Activated naive CD4-positive, alpha-beta T cell treated with anti-CD3 and anti-CD28 coated beads for 36 hours (primary cell): ENCODE measurements around the gene ZNF506. TPM values are rescaled to one million over a fixed set of nuclear protein-coding genes. Genes with fewer than 3 reads are reported as not detected.
A peak's percentile ranks its signal among the peaks of the same experiment; 100 is the strongest.
"Not testable (repeated sequence)": the region's sequence is repeated elsewhere in the genome, so short reads cannot be mapped to it uniquely, and the experiment has no call there.

Experiments
- CTCF ChIA-PET: fragments of 350-600 bp; sonication (Branson Sonifier 250); formaldehyde crosslinking; loops from one replicate; lab custom pipeline; 2021; ENCODE audit warnings: antibody characterized with exemption; lab: Charles Lee
- DNase-seq: peaks from one replicate; pipeline ENCODE4 v3.0.0-alpha.2; 2020
- H3K27ac Mint-ChIP-seq: one replicate; pipeline ENCODE4 v1.8.0; 2021; ENCODE audit warnings: mild to moderate bottlenecking, mixed read lengths
- H3K27me3 Mint-ChIP-seq: one replicate; pipeline ENCODE4 v1.8.0; 2021; ENCODE audit warnings: low read depth, mixed read lengths
- H3K36me3 Mint-ChIP-seq: one replicate; pipeline ENCODE4 v1.8.0; 2021; ENCODE audit warnings: low read depth, mixed read lengths
- H3K4me1 Mint-ChIP-seq: one replicate; pipeline ENCODE4 v1.8.0; 2021; ENCODE audit warnings: low read depth, mixed read lengths
- H3K4me3 Mint-ChIP-seq: one replicate; pipeline ENCODE4 v1.8.0; 2021; ENCODE audit warnings: mild to moderate bottlenecking, moderate library complexity, mixed read lengths
- H3K9me3 Mint-ChIP-seq: one replicate; pipeline ENCODE4 v1.8.0; 2021; ENCODE audit warnings: mixed read lengths
- intact Hi-C: fragments of 100-400 bp; cut with micrococcal nuclease; formaldehyde crosslinking; loops from one replicate; pipeline ENCODE4 v1.15.1; 2023
- total RNA-seq, 2 experiments: library from RNA; stranded (reverse); gene quantifications; one replicate each; pipeline ENCODE4 v1.2.3, GENCODE V29; 2021

The ZNF506 gene
- total RNA-seq, result 10 to 100 TPM; 32.6 to 34.0 TPM

DNA sequence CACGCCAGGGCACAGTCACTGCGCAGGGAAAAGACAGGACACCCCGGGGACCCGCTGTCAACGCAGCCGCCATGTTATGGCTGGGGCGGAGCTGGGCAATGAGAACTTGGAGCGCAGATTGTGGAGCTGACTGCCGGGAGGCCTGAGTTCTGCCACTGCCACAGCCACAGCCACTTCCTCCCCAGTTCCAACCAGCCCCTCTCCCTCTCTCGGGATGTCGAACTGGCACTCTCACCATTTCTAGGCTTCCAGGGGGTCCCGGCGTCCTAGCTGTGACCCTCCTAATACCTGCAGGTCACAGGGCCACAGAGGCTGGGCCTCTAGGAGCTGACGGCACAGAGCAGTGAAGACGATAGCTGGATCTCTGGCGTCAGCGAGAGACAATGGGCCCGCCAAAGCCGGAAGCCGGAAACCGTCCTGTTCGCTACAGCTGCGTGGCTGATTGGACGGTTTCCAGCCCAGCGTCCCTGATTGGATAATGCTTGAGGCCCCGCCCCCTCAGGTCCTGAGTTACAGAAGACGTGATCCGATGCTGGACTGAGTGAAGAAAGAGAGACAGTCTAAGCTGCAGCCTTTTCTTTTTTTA lies at the start of gene ZNF506:
ZNF506 (minus strand) TSS at position 385 of the 586 bp plus-strand sequence; CDS start at position 238, 147 bp downstream.
- H3K4me3 Mint-ChIP-seq, result peak within 1 kb of the TSS; percentile 100

DNA sequence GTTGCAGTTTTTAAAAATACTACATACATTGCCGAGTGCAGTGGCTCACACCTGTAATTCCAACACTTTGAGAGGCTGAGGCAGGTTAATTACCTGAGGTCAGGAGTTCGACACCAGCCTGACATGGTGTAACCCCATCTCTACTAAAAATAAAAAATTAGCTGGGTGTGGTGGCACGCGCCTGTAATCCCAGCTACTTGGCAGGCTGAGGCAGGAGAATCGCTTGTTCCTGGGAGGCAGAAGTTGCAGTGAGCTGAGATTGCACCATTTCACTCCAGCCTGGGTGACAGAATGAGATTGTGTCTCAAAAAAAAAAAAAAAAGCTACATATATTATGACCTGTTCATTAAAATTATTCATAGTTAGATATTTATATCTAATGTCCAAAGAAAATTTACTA lies 48.5 kb upstream of the ZNF506 start:
- H3K9me3 Mint-ChIP-seq, DNase-seq, H3K4me3 Mint-ChIP-seq, H3K27ac Mint-ChIP-seq, H3K27me3 Mint-ChIP-seq, intact Hi-C loops: not testable (repeated sequence)
- Mint-ChIP-seq H3K36me3 (peaks cover 34% of the 10 kb centered on the region), H3K4me1 (peaks cover 46% of the 10 kb centered on the region)
- CTCF ChIA-PET, result interaction anchor here (0.7 kb wide), 1 partner anchor 600 kb away, joined by 3 read pairs; no protein-coding TSS in a partner anchor

More for the DNA sequence above, at the start of gene ZNF506:
- peak; percentile 99 for DNase-seq
- intact Hi-C loops, result loop anchor here (1.0 kb wide), 6 partner anchors 44 to 257 kb away; partner anchors contain the start of genes ZNF101, ZNF14, ZNF253 and ZNF93
- peaks cover 41% of the 10 kb centered on the region for H3K36me3 Mint-ChIP-seq
- H3K4me1 Mint-ChIP-seq, result peaks cover 44% of the 10 kb centered on the region
- H3K27me3 Mint-ChIP-seq, result no peaks in the 10 kb centered on the region
- H3K9me3 Mint-ChIP-seq, result peaks cover 15% of the 10 kb centered on the region
- CTCF ChIA-PET, result interaction anchor here (0.6 to 1.1 kb wide), 4 partner anchors 11 to 79 kb away, joined by 3 to 7 read pairs (median 3); partner anchors contain the start of gene ZNF93
- H3K27ac Mint-ChIP-seq, result peak within 1 kb of the TSS; percentile 100

DNA sequence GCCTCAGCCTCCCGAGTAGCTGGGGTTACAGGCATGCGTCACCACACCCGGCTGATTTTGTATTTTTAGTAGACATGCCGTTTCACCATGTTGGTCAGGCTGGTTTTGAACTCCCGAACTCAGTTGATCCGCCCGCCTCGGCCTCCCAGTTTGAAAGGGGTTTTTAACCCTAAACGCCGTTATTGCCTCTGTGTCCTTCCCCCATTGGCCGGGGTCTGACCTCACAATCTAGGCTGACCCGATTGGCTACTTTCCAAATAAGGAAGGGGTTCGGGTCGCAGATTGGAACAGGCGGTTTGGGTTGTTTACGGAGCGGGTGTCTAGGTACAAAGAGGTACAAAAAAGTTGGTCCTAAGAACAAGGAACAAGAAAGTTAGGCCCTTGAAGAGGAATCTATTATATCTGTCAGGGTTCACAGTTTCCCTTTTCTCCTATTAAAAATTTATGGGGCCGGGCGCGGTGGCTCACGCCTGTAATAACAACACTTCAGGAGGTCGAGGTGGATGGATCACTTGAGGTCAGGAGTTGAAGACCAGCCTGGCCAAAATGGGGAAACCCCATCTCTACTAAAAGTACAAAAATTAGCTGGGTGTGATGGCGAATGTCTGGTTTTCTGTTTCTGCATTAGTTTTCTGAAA lies 45.2 kb upstream of the ZNF506 start:
- H3K27me3 Mint-ChIP-seq, result no peaks in the 10 kb centered on the region
- CTCF ChIA-PET, result interaction anchor here (0.6 to 1.4 kb wide), 3 partner anchors 26 to 50 kb away, joined by 3 to 5 read pairs (median 3); no protein-coding TSS in a partner anchor
- DNase-seq, result peak; percentile 78
- intact Hi-C loops, result loop anchor here (1.0 to 5.0 kb wide), 4 partner anchors 34 to 701 kb away; partner anchors contain the start of genes ZNF737 and ZNF93
- no peaks in the 10 kb centered on the region for H3K9me3 Mint-ChIP-seq
- H3K27ac Mint-ChIP-seq, result peak overlapping the region; percentile 99
- H3K4me1 Mint-ChIP-seq, result peaks cover 30% of the 10 kb centered on the region
- peak overlapping the region; percentile 100 for H3K4me3 Mint-ChIP-seq
- peaks cover 17% of the 10 kb centered on the region for H3K36me3 Mint-ChIP-seq

DNA sequence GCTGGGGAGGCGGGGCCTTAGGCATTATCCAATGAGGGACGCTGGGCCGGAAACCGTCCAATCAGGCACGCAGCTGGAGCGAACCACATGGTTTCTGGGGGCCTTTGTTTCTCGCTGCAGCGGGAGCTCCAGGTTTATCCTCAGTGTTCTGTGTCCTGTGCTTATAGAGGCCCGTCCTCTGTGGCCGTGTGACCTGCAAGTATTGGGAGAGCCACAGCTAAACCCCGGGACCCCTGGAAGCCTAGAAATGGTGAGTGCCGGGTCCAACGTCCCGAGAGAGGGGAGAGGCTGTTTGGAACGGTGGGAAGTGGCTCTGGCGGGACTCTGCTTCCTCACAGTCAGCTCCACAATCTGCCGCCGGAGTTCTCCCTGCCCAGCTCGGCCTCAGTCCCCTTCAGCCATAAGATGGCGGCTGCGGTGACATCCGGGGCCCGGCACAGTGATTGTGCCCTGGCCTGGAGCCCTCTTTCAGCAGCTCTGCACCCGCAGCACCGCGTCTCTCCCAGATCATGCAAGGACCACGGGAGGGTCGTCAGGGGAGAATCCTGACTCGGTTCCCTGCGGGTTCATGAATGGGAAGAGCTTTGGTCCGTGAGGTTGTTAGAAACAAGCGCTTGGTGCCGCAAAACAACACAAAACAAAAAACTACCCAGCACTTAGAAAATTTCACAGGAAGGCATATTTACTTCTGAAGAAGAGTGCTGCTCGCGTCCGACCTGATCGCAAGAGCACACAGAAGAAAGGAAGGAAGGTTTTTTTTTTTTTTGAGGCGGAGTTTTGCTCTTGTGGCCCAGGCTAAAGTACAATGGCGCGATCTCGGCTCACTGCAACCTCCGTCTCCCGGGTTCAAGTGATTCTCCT lies 44.4 kb upstream of the ZNF506 start, which contains the start of gene ZNF253:
ZNF253 (plus strand) TSS at position 133 of the 861 bp plus-strand sequence; CDS start at position 248, 115 bp downstream.
- Mint-ChIP-seq H3K27ac (peak within 1 kb of the TSS; percentile 99), H3K36me3 (peaks cover 12% of the 10 kb centered on the region), H3K9me3 (no peaks in the 10 kb centered on the region), H3K4me1 (peaks cover 26% of the 10 kb centered on the region), H3K27me3 (no peaks in the 10 kb centered on the region), H3K4me3 (peak within 1 kb of the TSS; percentile 100)
- intact Hi-C loops, result loop anchor here (1.0 to 5.0 kb wide), 8 partner anchors 34 to 701 kb away; partner anchors contain the start of genes ZNF101, ZNF14, ZNF506 and ZNF737
- CTCF ChIA-PET, result interaction anchor here (0.6 to 1.3 kb wide), 3 partner anchors 35 to 524 kb away, joined by 3 to 5 read pairs (median 3); no protein-coding TSS in a partner anchor
- DNase-seq, result peak; percentile 99

DNA sequence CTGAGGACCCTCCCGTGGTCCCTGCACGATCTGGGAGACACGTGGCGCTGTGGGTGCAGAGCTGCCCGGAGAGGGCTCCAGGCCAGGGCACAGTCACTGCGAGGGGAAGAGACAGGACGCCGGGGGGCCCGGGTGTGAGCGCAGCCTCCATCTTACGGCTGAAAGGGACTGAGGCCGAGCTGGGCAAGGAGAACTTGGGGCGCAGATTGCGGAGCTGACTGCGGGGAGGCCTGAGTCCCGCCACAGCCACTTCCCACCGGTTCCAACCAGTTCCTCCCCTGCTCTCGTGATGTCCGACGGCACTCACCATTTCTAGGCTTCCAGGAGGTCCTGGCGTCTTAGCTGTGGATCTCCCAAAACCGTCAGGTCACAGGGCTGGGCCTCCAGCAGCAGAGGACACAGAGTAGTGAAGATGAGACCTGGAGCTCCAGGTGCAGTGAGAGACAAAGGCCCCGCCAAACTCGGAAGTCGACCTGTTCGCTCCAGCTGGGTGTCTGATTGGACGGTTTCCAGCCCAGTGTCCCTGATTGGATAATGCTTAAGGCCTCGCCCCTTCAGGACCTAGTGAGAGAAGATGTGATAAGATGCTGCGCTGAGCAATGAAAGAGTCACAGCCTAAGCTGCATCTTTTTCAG lies 39.3 kb upstream of the ZNF506 start:
- CTCF ChIA-PET, result interaction anchor here (0.8 to 0.9 kb wide), 2 partner anchors 38 to 39 kb away, joined by 3 read pairs; partner anchors contain the start of gene ZNF93
- intact Hi-C loops, result no loop called here
- Mint-ChIP-seq H3K4me3 (peak overlapping the region; percentile 82), H3K9me3 (peaks cover 3% of the 10 kb centered on the region), H3K27me3 (no peaks in the 10 kb centered on the region), H3K4me1 (peaks cover 15% of the 10 kb centered on the region), H3K27ac (no peak overlapping the region), H3K36me3 (peaks cover 16% of the 10 kb centered on the region)
- DNase-seq, result peak; percentile 82

DNA sequence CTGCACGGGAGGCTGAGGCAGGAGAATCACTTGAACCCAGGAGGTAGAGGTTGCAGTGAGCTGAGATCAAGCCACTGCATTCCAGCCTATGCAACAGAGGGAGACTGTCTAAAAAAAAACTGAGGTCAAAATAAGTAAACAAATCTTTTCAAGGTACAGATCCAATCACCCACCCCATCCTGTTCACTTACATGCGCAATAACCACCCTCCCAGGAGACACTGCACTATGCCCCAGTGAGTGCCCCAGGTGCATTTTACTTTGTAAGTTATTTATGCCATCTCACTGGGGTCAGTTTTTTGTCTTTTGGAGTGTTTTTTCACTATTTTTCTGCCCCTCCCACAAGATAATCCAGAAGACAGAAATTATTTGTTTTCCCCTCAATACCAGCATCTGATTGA lies 37.2 kb upstream of the ZNF506 start:
- Mint-ChIP-seq H3K27me3 (no peaks in the 10 kb centered on the region), H3K9me3 (peaks cover 3% of the 10 kb centered on the region), H3K4me1 (peaks cover 20% of the 10 kb centered on the region), H3K36me3 (peaks cover 22% of the 10 kb centered on the region), H3K4me3 (no peak overlapping the region), H3K27ac (no peak overlapping the region)
- no peak for DNase-seq
- intact Hi-C loops, result no loop called here
- CTCF ChIA-PET, result no interaction called here

DNA sequence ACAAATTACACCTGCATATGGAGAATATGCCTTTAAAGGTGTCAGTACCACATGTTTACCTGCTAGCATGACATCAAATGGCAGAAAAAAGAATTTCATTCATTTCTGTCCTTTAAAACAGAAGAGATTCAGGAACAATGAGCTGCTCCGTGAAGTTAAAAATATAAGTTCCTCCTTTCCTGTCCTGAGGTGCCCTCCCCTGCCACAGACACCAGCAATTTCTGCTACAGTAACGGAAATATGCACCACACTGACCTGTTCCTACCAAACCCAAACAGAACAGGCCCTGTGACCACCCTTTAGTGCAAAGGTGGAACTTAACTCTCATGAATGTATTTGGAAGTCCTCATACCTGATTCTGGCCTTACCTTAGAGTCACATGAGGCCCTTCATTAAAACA lies 30.2 kb upstream of the ZNF506 start:
- H3K27ac Mint-ChIP-seq, DNase-seq, CTCF ChIA-PET, H3K27me3 Mint-ChIP-seq, H3K4me3 Mint-ChIP-seq, intact Hi-C loops, H3K36me3 Mint-ChIP-seq, H3K9me3 Mint-ChIP-seq: not testable (repeated sequence)
- peaks cover 11% of the 10 kb centered on the region for H3K4me1 Mint-ChIP-seq

DNA sequence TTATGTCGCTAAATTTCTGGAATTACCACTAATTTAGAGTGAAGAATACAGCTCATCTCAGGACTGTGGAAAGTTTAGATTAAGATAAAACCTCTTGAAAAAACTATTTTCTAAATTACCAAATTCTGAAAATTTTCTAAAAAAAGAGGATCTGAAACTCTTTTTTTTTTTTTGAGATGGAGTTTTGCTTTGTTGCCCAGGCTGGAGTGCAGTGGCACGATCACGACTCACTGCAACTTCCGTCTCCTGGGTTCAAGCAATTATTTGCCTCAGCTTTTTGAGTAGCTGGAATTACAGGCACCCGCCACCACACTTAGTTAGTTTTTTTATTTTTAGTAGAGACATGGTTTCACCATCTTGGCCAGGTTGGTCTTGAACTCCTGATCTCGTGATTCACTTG lies 27.5 kb upstream of the ZNF506 start:
- peaks cover 2% of the 10 kb centered on the region for H3K9me3 Mint-ChIP-seq
- H3K27me3 Mint-ChIP-seq, result no peaks in the 10 kb centered on the region
- H3K4me3 Mint-ChIP-seq, result no peak overlapping the region
- intact Hi-C loops, result no loop called here
- no peaks in the 10 kb centered on the region for H3K4me1 Mint-ChIP-seq
- DNase-seq, result no peak
- CTCF ChIA-PET, result interaction anchor here (0.7 kb wide), 1 partner anchor 295 kb away, joined by 3 read pairs; no protein-coding TSS in a partner anchor
- H3K36me3 Mint-ChIP-seq, result peaks cover 6% of the 10 kb centered on the region
- H3K27ac Mint-ChIP-seq, result no peak overlapping the region

DNA sequence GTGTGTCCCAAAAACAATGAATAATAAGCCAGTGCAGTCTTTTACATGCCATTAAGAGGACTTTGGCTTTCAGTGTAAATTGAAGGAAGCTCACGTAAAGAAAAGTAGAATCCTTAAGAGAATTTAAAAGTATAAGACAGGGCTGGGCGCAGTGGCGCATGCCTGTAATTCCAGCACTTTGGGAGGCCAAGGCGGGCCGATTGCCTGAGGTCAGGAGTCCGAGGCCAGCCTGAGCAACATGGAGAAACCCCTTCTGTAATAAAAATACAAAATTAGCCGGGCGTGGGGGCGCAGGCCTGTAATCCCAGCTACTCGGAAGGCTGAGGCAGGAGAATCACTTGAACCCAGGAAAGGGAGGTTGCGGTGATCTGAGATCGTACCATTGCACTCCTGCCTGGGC lies 26.2 kb upstream of the ZNF506 start:
- no peak for DNase-seq
- CTCF ChIA-PET, result no interaction called here
- Mint-ChIP-seq H3K36me3 (peaks cover 10% of the 10 kb centered on the region), H3K4me1 (no peaks in the 10 kb centered on the region), H3K27ac (no peak overlapping the region), H3K9me3 (peaks cover 4% of the 10 kb centered on the region), H3K27me3 (no peaks in the 10 kb centered on the region), H3K4me3 (no peak overlapping the region)
- intact Hi-C loops, result no loop called here

DNA sequence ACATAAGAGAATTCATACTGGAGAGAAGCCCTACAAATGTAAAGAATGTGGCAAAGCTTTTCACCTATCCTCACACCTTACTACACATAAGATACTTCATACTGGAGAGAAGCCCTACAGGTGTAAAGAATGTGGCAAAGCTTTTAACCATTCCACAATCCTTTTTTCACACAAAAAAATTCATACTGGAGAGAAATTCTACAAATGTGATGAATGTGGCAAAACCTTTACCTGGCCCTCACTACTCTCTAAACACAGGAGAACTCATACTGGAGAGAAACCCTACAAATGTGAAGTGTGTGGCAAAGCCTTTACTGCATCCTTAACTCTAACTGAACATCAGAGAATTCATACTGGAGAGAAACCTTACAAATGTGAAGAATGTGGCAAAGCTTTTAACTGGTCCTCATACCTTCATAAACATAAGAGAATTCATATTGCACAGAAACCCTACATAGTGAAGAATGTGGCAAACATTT lies 14.0 kb upstream of the ZNF506 start:
- Mint-ChIP-seq H3K4me3 (no peak overlapping the region), H3K27ac (no peak overlapping the region), H3K27me3 (no peaks in the 10 kb centered on the region), H3K9me3 (peaks cover 44% of the 10 kb centered on the region), H3K4me1 (no peaks in the 10 kb centered on the region), H3K36me3 (peaks cover 15% of the 10 kb centered on the region)
- intact Hi-C loops, result no loop called here
- no peak for DNase-seq
- CTCF ChIA-PET, result no interaction called here

DNA sequence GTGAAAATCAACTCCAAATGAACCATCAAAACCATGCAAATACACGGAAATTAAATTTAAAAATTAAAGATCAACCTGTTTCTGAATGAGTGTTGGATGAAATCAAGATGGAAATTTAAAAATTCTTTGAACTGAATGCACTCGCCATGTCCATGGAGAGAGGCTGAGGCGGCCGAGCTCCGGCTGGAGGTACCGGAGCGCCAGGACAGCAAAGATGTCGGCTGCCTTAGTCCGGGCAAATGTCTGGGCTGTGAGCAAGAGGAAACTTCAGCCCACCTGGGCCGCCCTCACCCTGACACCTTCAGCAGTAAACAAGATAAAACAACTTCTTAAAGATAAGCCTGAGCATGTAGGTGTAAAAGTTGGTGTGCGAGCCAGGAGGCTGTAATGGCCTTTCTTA lies 5.3 kb upstream of the ZNF506 start:
- peaks cover 13% of the 10 kb centered on the region for H3K36me3 Mint-ChIP-seq
- H3K4me3 Mint-ChIP-seq, result no peak overlapping the region
- H3K4me1 Mint-ChIP-seq, result peaks cover 5% of the 10 kb centered on the region
- no peak overlapping the region for H3K27ac Mint-ChIP-seq
- peaks cover 48% of the 10 kb centered on the region for H3K9me3 Mint-ChIP-seq
- DNase-seq, result no peak
- intact Hi-C loops, result no loop called here
- H3K27me3 Mint-ChIP-seq, result no peaks in the 10 kb centered on the region
- CTCF ChIA-PET, result no interaction called here
